Spinal cord (tissue), 10 donors: ENCODE data around the gene TIMP1. TPM values are rescaled to one million over a fixed set of nuclear protein-coding genes. Genes with fewer than 3 reads are reported as not detected.
A peak's percentile ranks its signal among the peaks of the same experiment; 100 is the strongest.

Experiments
- DNase-seq, 6 donors: peaks; one replicate each; pipeline versions ENCODE4 v3.0.0 to v3.0.0-alpha.2; 2013 to 2015; ENCODE audit warnings: low spot score in 6 of 6, low read depth in 4 of 6
- H3K27ac ChIP-seq: one replicate; pipeline ENCODE4 v1.5.1; 2013; ENCODE audit warnings: low read depth, low read length, control low read depth
- H3K27me3 ChIP-seq: one replicate; pipeline ENCODE4 v1.6.1; 2013; ENCODE audit warnings: low read length; ENCODE audit not compliant: control insufficient read depth, insufficient read depth
- H3K36me3 ChIP-seq: one replicate; pipeline ENCODE4 v1.6.1; 2013; ENCODE audit warnings: low read length; ENCODE audit not compliant: control insufficient read depth, insufficient read depth
- H3K4me1 ChIP-seq: one replicate; pipeline ENCODE4 v1.6.1; 2013; ENCODE audit warnings: low read length; ENCODE audit not compliant: control insufficient read depth, insufficient read depth
- H3K4me3 ChIP-seq: one replicate; pipeline ENCODE4 v1.5.1; 2013; ENCODE audit warnings: low read depth, low read length, control low read depth
- H3K9me3 ChIP-seq: one replicate; pipeline ENCODE4 v1.6.1; 2013; ENCODE audit warnings: low read length; ENCODE audit not compliant: control insufficient read depth, insufficient read depth
- WGBS: methylation state at CpG from one replicate; pipeline ENCODE4 v1.1.5; 2013; ENCODE audit warnings: missing lambda C conversion rate; ENCODE audit not compliant: insufficient coverage; 5-methylcytosine and 5-hydroxymethylcytosine counted together
- polyA plus RNA-seq, 2 donors: library from polyadenylated mRNA; unstranded; fragments of 120-200 nt; gene quantifications; one replicate each; pipeline ENCODE4 v1.2.1, GENCODE V29; 2013; ENCODE audit not compliant: insufficient read length in 2 of 2
- total RNA-seq, 2 donors: library from RNA; depleted of rRNA in 1 of 2; stranded (reverse); fragments of 120-200 nt in 1 of 2; fragments of >200 nt in 1 of 2; gene quantifications; one replicate each; pipeline versions ENCODE4 v1.2.3 to v1.2.4, GENCODE V29; 2013 to 2014
- donor health status: healthy.

The TIMP1 gene
- total and polyA plus RNA-seq, 4 donors, result 38.1 to 198 (median 85.6) TPM

DNA sequence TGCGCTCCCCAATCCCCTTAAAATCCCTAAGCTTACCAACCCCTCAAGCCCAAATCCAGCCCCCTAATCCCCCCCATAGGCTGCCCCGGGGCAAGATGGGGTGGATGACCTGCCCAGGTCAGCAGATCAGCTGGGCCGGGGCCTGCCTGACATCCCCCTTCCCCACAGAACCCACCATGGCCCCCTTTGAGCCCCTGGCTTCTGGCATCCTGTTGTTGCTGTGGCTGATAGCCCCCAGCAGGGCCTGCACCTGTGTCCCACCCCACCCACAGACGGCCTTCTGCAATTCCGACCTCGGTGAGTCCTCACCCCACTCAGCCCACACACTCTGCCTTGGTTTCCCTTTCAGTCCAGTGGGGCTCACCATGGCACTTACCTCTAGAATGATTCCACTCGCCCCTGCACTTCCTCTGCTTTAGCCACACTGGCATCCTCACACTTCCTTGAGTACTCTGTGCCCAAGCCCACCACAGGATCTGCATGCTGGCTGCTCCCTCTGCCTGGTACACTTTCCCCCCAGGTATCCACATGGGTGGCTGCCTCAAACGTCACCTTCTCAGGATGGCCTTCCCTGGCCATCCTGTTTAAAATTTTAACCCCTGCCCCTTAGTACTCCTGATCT, 1.1 kb downstream of the TIMP1 start:
- H3K9me3 ChIP-seq, result no peaks in the 10 kb centered on the region
- H3K4me1 ChIP-seq, result peaks cover 11% of the 10 kb centered on the region
- H3K27me3 ChIP-seq, result no peaks in the 10 kb centered on the region
- H3K4me3 ChIP-seq, result no peak overlapping the region
- H3K27ac ChIP-seq, result no peak overlapping the region
- 70% methylated on average over 7 of the region's 8 CpGs for WGBS
- no peak for DNase-seq
- H3K36me3 ChIP-seq, result peaks cover 8% of the 10 kb centered on the region

DNA sequence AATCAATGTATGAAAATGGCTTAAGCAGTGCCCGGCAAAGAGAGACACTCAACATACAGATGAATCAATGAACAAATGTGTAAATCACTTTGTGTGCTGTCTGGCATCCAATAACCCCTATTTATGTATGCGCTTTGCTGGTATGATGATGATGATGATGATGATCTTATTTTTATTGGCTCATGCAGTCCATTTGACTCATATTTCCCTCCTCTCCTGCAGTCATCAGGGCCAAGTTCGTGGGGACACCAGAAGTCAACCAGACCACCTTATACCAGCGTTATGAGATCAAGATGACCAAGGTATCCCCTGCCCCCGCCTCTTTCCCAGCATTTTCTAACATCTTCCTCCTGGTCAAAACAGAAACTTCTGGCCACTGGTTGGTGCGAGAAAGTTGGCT, 2.5 kb downstream of the TIMP1 start:
- no peak for DNase-seq
- H3K4me3 ChIP-seq, result no peak overlapping the region
- H3K27ac ChIP-seq, result no peak overlapping the region
- H3K27me3 ChIP-seq, result no peaks in the 10 kb centered on the region
- 62% methylated on average over 2 of the region's 6 CpGs for WGBS
- H3K9me3 ChIP-seq, result no peaks in the 10 kb centered on the region
- peaks cover 11% of the 10 kb centered on the region for H3K4me1 ChIP-seq
- peaks cover 13% of the 10 kb centered on the region for H3K36me3 ChIP-seq

DNA sequence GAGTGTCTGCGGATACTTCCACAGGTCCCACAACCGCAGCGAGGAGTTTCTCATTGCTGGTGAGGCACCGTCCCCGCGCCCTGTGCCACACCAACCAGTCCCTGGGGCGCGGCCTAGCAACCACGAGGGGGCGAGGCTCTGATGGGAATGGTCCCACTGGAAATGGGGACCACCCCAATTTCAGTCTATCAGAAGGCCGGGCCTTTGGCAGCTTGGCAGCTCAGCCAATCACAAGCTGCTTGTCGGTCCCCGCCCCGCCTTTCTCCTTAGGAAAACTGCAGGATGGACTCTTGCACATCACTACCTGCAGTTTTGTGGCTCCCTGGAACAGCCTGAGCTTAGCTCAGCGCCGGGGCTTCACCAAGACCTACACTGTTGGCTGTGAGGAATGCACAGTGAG, 3.0 kb downstream of the TIMP1 start:
- H3K4me3 ChIP-seq, result no peak overlapping the region
- peaks cover 13% of the 10 kb centered on the region for H3K36me3 ChIP-seq
- DNase-seq, result no peak
- H3K27ac ChIP-seq, result no peak overlapping the region
- H3K9me3 ChIP-seq, result no peaks in the 10 kb centered on the region
- H3K27me3 ChIP-seq, result no peaks in the 10 kb centered on the region
- WGBS, result 60% methylated on average over 16 of the region's 16 CpGs
- peaks cover 11% of the 10 kb centered on the region for H3K4me1 ChIP-seq

DNA sequence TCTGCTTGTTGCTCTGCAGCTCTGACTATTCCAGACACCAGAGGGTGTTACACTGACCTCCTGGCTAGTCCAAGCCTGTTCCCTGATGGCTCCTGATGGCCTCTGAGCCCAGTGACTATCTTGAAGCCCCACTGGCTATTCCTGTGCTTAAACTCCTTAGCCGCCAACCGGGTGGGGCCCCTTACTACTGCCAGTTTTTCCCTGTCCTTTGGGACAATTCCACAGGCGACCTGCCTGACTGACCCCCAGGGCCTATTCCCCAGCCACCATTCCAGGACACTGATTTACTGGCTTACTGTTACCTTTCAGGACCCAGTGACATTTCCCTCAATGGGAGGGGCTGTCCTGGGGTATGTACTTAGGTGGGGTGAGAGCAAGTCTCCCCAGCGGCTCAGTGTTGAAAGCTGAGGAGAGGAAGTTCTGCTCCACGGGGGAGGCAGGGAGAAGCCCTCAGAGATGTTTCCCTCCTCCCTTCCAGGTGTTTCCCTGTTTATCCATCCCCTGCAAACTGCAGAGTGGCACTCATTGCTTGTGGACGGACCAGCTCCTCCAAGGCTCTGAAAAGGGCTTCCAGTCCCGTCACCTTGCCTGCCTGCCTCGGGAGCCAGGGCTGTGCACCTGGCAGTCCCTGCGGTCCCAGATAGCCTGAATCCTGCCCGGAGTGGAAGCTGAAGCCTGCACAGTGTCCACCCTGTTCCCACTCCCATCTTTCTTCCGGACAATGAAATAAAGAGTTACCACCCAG, 4.0 kb downstream of the TIMP1 start:
- H3K36me3 ChIP-seq, result peaks cover 13% of the 10 kb centered on the region
- H3K4me3 ChIP-seq, result no peak overlapping the region
- H3K27ac ChIP-seq, result no peak overlapping the region
- 82% methylated on average over 8 of the region's 11 CpGs for WGBS
- no peaks in the 10 kb centered on the region for H3K9me3 ChIP-seq
- peaks cover 11% of the 10 kb centered on the region for H3K4me1 ChIP-seq
- no peaks in the 10 kb centered on the region for H3K27me3 ChIP-seq
- DNase-seq, result no peak

DNA sequence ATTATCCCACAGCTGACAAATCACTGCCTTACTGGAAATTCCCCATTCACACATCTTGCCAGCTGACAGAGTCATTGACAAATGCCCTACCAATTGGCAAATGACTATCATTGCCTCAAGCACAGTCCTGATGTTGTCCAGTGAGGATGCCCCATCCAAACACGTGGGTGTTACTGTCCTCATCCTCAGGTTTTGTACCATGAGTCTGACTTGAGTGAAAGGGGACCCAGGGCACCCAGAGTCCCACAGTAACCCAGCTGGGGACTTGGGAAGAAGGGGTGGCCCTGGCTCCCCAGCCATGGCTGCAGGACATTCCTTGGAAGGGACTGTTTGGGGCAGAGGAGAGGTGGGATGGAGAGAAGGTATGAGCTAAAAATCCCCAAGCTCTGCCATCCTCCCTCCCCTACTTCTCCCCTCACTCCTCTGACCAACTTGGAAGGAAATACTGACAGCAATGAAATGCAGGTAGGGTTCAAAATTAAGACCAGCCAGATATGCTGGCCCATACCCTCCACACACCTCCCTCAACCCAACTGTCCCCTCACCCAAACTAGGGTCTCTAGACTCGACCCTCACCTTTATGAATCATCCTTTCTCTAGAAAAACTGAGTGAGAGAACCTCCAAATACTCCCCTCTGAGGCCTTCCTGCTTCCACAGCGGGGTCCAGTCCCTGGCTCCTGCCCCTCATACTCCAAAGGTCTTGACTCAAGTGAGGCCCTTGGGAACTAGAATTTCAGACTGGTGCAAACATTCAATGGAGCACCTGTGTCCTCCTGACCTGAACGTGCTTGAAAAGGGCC, 5.1 kb downstream of the TIMP1 start:
- Histone ChIP-seq H3K4me3 (no peak overlapping the region), H3K27ac (no peak overlapping the region), H3K4me1 (peaks cover 6% of the 10 kb centered on the region), H3K9me3 (no peaks in the 10 kb centered on the region), H3K27me3 (no peaks in the 10 kb centered on the region), H3K36me3 (peaks cover 13% of the 10 kb centered on the region)
- DNase-seq, result no peak
- 46% methylated on average over 3 of the region's 4 CpGs for WGBS

DNA sequence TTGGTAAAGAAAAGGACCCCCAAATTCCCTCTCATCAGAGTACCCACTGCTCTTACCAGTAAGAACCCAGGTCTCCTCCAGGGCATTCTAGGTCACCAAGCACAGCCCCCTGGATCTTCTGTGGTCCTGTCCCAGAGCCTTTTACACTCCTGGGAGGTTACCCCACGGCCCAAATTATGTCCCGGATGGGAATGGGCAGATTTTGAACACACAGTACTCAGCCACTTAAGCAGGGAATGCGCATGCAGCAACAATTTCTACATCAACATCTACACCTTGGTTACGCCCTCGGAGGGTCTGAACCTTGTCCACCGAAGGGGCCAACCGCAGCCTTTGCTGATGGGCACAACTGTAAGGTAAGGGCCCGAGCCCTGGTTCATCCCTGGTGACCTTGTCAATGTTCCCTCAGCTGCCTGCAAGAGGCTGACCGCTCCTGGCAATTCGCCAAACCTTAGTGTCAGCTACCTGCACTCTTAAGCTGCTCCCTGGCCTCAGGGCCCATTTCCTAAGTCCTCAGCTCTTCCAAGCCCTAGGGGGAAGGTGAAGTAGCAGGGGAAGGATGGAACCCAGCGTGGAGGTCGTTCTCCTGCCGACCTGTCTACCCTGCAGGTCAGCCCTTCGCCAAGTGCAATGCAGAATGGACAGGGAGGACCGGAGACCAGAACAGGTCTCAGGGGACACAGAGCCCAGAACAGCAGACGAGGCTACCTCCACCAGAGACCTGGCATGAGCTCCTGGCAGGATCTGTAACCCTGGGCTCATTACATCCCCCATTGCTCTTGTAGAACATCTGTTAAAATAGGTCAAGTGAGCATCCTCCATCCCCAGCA, 5.9 kb downstream of the TIMP1 start:
- Histone ChIP-seq H3K4me3 (no peak overlapping the region), H3K4me1 (peaks cover 2% of the 10 kb centered on the region), H3K27me3 (no peaks in the 10 kb centered on the region), H3K36me3 (peaks cover 13% of the 10 kb centered on the region), H3K9me3 (no peaks in the 10 kb centered on the region), H3K27ac (no peak overlapping the region)
- DNase-seq, result no peak
- WGBS, result 64% methylated on average over 14 of the region's 16 CpGs

DNA sequence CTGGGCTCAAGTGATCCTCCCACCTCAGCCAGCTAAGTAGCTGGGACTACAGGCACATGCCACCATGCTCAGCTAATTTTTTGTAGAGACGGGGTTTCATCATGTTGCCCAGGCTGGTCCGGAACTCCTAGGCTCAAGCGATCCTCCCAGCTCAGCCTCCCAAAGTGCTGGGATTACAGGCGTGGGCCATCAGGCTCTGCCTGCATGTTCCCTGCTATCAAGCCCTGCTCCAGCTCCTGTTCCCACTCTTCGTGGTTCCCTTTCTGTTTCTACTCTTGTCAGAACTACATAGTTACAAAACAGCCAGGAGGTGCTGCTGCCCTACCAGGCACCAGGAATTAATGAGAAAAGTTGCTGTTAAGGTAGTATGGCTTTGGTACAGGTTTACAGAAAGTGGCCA, 8.7 kb downstream of the TIMP1 start:
- Histone ChIP-seq H3K4me3 (no peak overlapping the region), H3K9me3 (no peaks in the 10 kb centered on the region)
- 80% methylated on average over 4 of the region's 5 CpGs for WGBS

DNA sequence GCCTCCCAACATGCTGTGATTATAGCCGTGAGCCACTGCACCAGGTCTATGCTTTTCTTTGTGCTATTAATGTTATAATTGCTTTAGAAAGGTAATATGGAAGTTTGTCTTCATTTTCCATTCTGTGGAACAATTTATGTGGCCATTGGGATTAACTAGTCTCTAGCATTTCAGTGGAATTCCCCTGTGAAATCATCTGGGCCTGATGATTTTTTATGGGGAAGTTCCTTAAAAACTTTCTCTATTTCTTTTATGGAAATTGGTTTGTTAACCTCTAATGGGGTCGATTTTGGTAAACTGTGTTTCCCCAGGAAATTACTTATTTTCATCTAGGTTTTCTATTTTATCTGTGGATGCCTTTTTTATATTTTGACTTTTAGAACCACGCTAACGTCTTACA, 11.3 kb downstream of the TIMP1 start:
- 70% methylated on average over 2 of the region's 4 CpGs for WGBS
- no peak for DNase-seq
- Histone ChIP-seq H3K27me3 (no peaks in the 10 kb centered on the region), H3K9me3 (peaks cover 2% of the 10 kb centered on the region), H3K4me3 (no peak overlapping the region), H3K27ac (no peak overlapping the region), H3K36me3 (peaks cover 4% of the 10 kb centered on the region), H3K4me1 (no peaks in the 10 kb centered on the region)

More for the DNA sequence above, 8.7 kb downstream of the TIMP1 start:
- no peak for DNase-seq
- Histone ChIP-seq H3K36me3 (peaks cover 9% of the 10 kb centered on the region), H3K27ac (no peak overlapping the region), H3K27me3 (no peaks in the 10 kb centered on the region), H3K4me1 (no peaks in the 10 kb centered on the region)

DNA sequence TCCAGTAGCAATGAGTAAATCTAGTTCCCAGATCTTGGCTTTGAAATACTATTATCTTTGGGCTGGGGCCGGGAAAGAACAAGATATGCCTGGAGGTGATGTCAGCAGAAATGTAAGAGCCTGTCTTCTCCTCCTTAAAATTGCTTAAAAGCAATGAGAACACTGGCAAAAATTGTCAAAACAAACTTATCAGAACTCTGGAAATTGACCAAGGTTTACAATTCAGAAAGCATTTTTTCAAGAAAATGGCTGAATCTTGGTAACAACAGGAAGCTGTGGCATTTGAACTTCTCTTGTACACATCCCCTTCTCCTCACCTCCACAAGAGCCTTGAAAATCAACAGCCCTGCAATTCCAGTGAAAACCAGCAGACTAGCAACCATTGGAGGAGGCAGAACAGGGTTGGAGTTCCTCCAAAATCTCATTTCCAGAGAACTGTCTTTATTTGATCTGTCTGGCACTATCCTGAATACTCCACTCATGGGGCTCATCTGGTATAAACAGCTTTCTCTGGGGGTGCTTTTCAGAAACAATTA, 13.5 kb downstream of the TIMP1 start:
- Histone ChIP-seq H3K27me3 (no peaks in the 10 kb centered on the region), H3K9me3 (peaks cover 2% of the 10 kb centered on the region), H3K4me3 (no peak overlapping the region), H3K36me3 (no peaks in the 10 kb centered on the region), H3K27ac (no peak overlapping the region), H3K4me1 (no peaks in the 10 kb centered on the region)
- no CpG with 5 or more reads among the region's 1 CpG for WGBS
- peak in 1 of 6 donors; percentile 58 for DNase-seq
